ENCODE data around the gene CLMN.

CLMN gene

GRCh38 chr14:95334044-95334443 is 14.3 kb upstream of the CLMN start:
- DNase-seq: no peak
- no peaks in the 10 kb centered on the region for H3K36me3 Mint-ChIP-seq (ENCODE audit: low read depth)
- TF ChIP-seq, protein P1, sequence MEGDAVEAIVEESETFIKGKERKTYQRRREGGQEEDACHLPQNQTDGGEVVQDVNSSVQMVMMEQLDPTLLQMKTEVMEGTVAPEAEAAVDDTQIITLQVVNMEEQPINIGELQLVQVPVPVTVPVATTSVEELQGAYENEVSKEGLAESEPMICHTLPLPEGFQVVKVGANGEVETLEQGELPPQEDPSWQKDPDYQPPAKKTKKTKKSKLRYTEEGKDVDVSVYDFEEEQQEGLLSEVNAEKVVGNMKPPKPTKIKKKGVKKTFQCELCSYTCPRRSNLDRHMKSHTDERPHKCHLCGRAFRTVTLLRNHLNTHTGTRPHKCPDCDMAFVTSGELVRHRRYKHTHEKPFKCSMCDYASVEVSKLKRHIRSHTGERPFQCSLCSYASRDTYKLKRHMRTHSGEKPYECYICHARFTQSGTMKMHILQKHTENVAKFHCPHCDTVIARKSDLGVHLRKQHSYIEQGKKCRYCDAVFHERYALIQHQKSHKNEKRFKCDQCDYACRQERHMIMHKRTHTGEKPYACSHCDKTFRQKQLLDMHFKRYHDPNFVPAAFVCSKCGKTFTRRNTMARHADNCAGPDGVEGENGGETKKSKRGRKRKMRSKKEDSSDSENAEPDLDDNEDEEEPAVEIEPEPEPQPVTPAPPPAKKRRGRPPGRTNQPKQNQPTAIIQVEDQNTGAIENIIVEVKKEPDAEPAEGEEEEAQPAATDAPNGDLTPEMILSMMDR (IDR thresholded peaks at IDR 0.05): no peak
- H3K4me1 Mint-ChIP-seq: peaks cover under 1% of the 10 kb centered on the region
- H3K9me3 Mint-ChIP-seq: peaks cover 7% of the 10 kb centered on the region
- H3K27ac Mint-ChIP-seq: no peak overlapping the region
- H3K27me3 Mint-ChIP-seq (ENCODE audit: low read depth, poor library complexity): peaks cover 33% of the 10 kb centered on the region
- no peak overlapping the region for H3K4me3 Mint-ChIP-seq

- no peak for DNase-seq
- TF ChIP-seq, protein P1 (IDR thresholded peaks at IDR 0.05): no peak
- H3K36me3 Mint-ChIP-seq (ENCODE audit: low read depth): no peaks in the 10 kb centered on the region
- H3K9me3 Mint-ChIP-seq: peaks cover 14% of the 10 kb centered on the region
- H3K4me3 Mint-ChIP-seq: no peak overlapping the region
- peaks cover 9% of the 10 kb centered on the region for H3K4me1 Mint-ChIP-seq
- peak overlapping the region; percentile 86 for H3K27ac Mint-ChIP-seq
- peaks cover 31% of the 10 kb centered on the region for H3K27me3 Mint-ChIP-seq (ENCODE audit: low read depth, poor library complexity)
Measured at GRCh38 chr14:95332641-95333040, 12.9 kb upstream of the CLMN start.

- H3K36me3 Mint-ChIP-seq (ENCODE audit: low read depth): no peaks in the 10 kb centered on the region
- TF ChIP-seq, protein P1 (IDR thresholded peaks at IDR 0.05): no peak
- H3K4me1 Mint-ChIP-seq: peaks cover 9% of the 10 kb centered on the region
- peaks cover 19% of the 10 kb centered on the region for H3K9me3 Mint-ChIP-seq
- H3K27ac Mint-ChIP-seq: no peak overlapping the region
- H3K4me3 Mint-ChIP-seq: no peak overlapping the region
- peaks cover 33% of the 10 kb centered on the region for H3K27me3 Mint-ChIP-seq (ENCODE audit: low read depth, poor library complexity)
- no peak for DNase-seq
Measured at GRCh38 chr14:95331708-95332408, 12.2 kb upstream of the CLMN start.

GRCh38 chr14:95330591-95331370 is 11.1 kb upstream of the CLMN start:
- no peak overlapping the region for H3K27ac Mint-ChIP-seq
- peaks cover 24% of the 10 kb centered on the region for H3K9me3 Mint-ChIP-seq
- peaks cover 9% of the 10 kb centered on the region for H3K4me1 Mint-ChIP-seq
- no peak for DNase-seq
- H3K27me3 Mint-ChIP-seq (ENCODE audit: low read depth, poor library complexity): peaks cover 28% of the 10 kb centered on the region
- TF ChIP-seq, protein P1 (IDR thresholded peaks at IDR 0.05): no peak
- H3K36me3 Mint-ChIP-seq (ENCODE audit: low read depth): no peaks in the 10 kb centered on the region
- H3K4me3 Mint-ChIP-seq: no peak overlapping the region

DNA sequence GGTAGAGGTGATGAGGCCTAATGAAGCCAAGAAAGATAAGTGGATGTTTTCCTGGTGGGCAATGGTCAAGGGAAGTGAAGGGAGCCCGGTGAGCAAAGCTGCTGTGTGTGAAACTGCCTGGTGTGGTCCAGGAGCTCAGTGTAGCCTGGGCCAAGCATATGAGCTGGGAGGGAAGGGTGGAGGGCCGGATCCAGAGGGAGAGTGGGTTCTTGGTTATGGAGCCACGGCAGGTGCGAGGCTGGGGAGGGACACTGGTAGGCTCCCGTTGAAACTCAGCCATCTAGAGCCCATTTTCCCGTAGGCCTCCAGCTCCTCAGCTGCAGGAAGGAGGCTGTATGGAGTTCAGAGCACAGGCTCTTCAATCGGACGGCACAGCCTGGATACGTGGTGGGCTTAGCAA is 10.2 kb upstream of the CLMN start:
- Mint-ChIP-seq H3K4me1 (peaks cover 9% of the 10 kb centered on the region), H3K27ac (no peak overlapping the region), H3K4me3 (no peak overlapping the region), H3K9me3 (peaks cover 24% of the 10 kb centered on the region), H3K36me3 (ENCODE audit: low read depth) (no peaks in the 10 kb centered on the region), H3K27me3 (ENCODE audit: low read depth, poor library complexity) (peaks cover 30% of the 10 kb centered on the region)
- DNase-seq: no peak
- TF ChIP-seq, protein P1 (IDR thresholded peaks at IDR 0.05): no peak

Measured in nephron progenitor cell (in vitro differentiated cells).